T-cell (primary cell): ENCODE results near the gene TTC1. TPM values are rescaled to one million over a fixed set of nuclear protein-coding genes. Genes with fewer than 3 reads are reported as not detected.
"Not testable (repeated sequence)": the region's sequence is repeated elsewhere in the genome, so short reads cannot be mapped to it uniquely, and the experiment has no call there.

Experiments
- ATAC-seq, 4 experiments: fragments of 200-7000 bp in 3 of 4; fragments of 150-1000 bp in 1 of 4; cut with Tn5 transposase; replicated peaks in 1 of 4; 1 replicate in 3 of 4; 2 replicates in 1 of 4; pipeline ENCODE4 v1.10.0; 2021; ENCODE audit warnings: moderate library complexity in 3 of 4, mild to moderate bottlenecking in 2 of 4, moderate number of reproducible peaks in 1 of 4
- CTCF ChIA-PET, 2 donors: fragments of 300-600 bp; sonication (Branson Sonifier 250); formaldehyde crosslinking; loops; one replicate each; lab custom pipeline; 2022; ENCODE audit warnings: antibody characterized with exemption in 2 of 2; lab: Charles Lee
- POLR2A ChIA-PET, 2 donors: fragments of 300-600 bp; sonication (Branson Sonifier 250); formaldehyde crosslinking; loops; one replicate each; lab custom pipeline; 2022; ENCODE audit warnings: antibody characterized with exemption in 2 of 2; lab: Charles Lee
- DNase-seq, 35 experiments: peaks; one replicate each; pipeline versions ENCODE4 v3.0.0 to v3.0.0-alpha.2; 2013 to 2023
- H3K27ac ChIP-seq: one replicate; pipeline ENCODE4 v1.5.1; 2013; ENCODE audit warnings: low read length
- H3K27me3 ChIP-seq, 2 experiments: replicated peaks in 1 of 2; 1 replicate in 1 of 2; 2 replicates in 1 of 2; pipeline versions ENCODE4 v1.6.1 to v1.7.0; 2013; ENCODE audit warnings: low read length in 1 of 2, mixed read lengths in 1 of 2; ENCODE audit not compliant: control insufficient read depth in 2 of 2, insufficient read depth in 2 of 2; ENCODE audit errors: extremely low read depth in 1 of 2
- H3K36me3 ChIP-seq, 2 donors: 1 replicate in 1 of 2; 2 replicates in 1 of 2; pipeline versions ENCODE4 v1.6.1 to v1.7.0; 2013; ENCODE audit warnings: low read length in 1 of 2; ENCODE audit not compliant: control insufficient read depth in 2 of 2, insufficient read depth in 1 of 2; ENCODE audit errors: extremely low read depth in 1 of 2
- H3K4me1 ChIP-seq, 2 experiments: 1 replicate in 1 of 2; 2 replicates in 1 of 2; pipeline versions ENCODE4 v1.6.1 to v1.7.0; 2013; ENCODE audit warnings: low read length in 2 of 2, mixed read lengths in 1 of 2; ENCODE audit not compliant: insufficient read depth in 2 of 2, control insufficient read depth in 1 of 2; ENCODE audit errors: extremely low read depth in 1 of 2
- H3K4me3 ChIP-seq, 2 donors: 1 replicate in 1 of 2; 2 replicates in 1 of 2; pipeline versions ENCODE4 v1.5.1 to v1.7.0; 2013; ENCODE audit warnings: mild to moderate bottlenecking in 2 of 2, low read length in 1 of 2, moderate library complexity in 1 of 2; ENCODE audit not compliant: control insufficient read depth in 1 of 2; ENCODE audit errors: extremely low read depth in 1 of 2
- H3K9me3 ChIP-seq: 2 replicates; pipeline ENCODE4 v1.7.0; 2013
- H3K27ac Mint-ChIP-seq, 2 donors: one replicate each; pipeline ENCODE4 v1.8.0; 2020 to 2021; ENCODE audit warnings: mild to moderate bottlenecking in 2 of 2, mixed read lengths in 2 of 2
- H3K27me3 Mint-ChIP-seq, 2 donors: one replicate each; pipeline ENCODE4 v1.8.0; 2021 to 2022; ENCODE audit warnings: mixed read lengths in 2 of 2
- H3K36me3 Mint-ChIP-seq: one replicate; pipeline ENCODE4 v1.8.0; 2021; ENCODE audit warnings: mixed read lengths
- H3K4me1 Mint-ChIP-seq, 3 donors: one replicate each; pipeline ENCODE4 v1.8.0; 2020 to 2022; ENCODE audit warnings: mixed read lengths in 3 of 3, mild to moderate bottlenecking in 1 of 3
- H3K4me3 Mint-ChIP-seq, 3 donors: one replicate each; pipeline ENCODE4 v1.8.0; 2020 to 2022; ENCODE audit warnings: mild to moderate bottlenecking in 3 of 3, mixed read lengths in 3 of 3, moderate library complexity in 3 of 3
- H3K9me3 Mint-ChIP-seq, 3 donors: one replicate each; pipeline ENCODE4 v1.8.0; 2020 to 2022; ENCODE audit warnings: mixed read lengths in 3 of 3
- WGBS: methylation state at CpG from one replicate; pipeline ENCODE4 v1.1.5; 2013; ENCODE audit warnings: missing lambda C conversion rate; ENCODE audit not compliant: insufficient coverage; 5-methylcytosine and 5-hydroxymethylcytosine counted together
- total RNA-seq, 35 experiments: library from RNA in 6 of 35; stranded (reverse) in 6 of 35; fragments of 120-200 nt in 1 of 35; gene quantifications; one replicate each; pipeline versions ENCODE4 v1.2.1 to v1.2.4 and lab custom pipeline; 2013 to 2026

Gene TTC1
- total RNA-seq, 5 donors from 2014 or later (not counting 1 experiment from before 2014, with no cell fraction given): 25.4 to 43.6 (median 37.3) TPM

DNA sequence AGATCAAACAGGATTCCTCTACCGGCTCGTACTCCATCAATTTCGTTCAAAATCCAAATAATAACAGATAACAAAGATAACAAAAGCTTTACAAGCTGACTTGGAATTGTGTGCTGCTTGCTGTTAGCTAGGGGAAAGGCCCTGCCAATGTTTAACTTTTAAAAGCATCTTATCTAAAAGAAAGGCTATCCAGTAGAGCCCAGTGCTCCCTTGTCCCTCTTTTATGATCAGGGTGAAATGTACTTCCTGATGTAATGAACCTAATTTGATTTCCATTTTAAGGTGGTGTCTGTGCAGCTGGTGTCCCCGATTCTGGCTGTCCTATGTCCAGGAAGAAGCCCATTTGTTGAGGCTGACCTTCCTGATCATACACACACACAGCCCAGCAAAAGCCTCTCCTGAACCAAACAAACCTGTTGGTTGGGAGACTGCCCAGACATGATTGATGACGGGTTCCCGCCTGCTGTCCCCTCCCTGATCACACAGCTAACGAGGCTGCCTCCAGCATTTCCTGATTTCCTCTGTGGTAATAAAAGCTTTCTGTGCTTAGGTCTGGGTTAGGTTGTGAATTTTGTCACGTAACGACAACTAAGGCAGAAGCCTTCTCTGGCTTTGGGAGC lies 56.2 kb downstream of the TTC1 start:
- no peaks in the 10 kb centered on the region for H3K4me1 Mint-ChIP-seq
- WGBS: 100% methylated on average over 1 of the region's 9 CpGs
- H3K27ac ChIP-seq: no peak overlapping the region
- H3K9me3 ChIP-seq: no peaks in the 10 kb centered on the region
- H3K27me3 Mint-ChIP-seq: no peaks in the 10 kb centered on the region
- ATAC-seq (no peak), DNase-seq (no peak)
- H3K27ac Mint-ChIP-seq: peak overlapping the region in 1 of 2 donors; percentile 24
- no peaks in the 10 kb centered on the region for H3K27me3 ChIP-seq
- H3K36me3 Mint-ChIP-seq: peaks cover 30% of the 10 kb centered on the region
- ChIA-PET POLR2A (interaction anchor here in 1 of 2 donors (0.5 kb wide), 1 partner anchor 356 kb away, joined by 3 read pairs; the partner anchor contains the start of gene PTTG1), CTCF (interaction anchor here in 1 of 2 donors (0.7 kb wide), 1 partner anchor 68 kb away, joined by 3 read pairs; no protein-coding TSS in a partner anchor)
- H3K4me1 ChIP-seq: no peaks in the 10 kb centered on the region
- H3K4me3 Mint-ChIP-seq: no peak overlapping the region
- peaks cover 13 to 49% of the 10 kb centered on the region in 2 donors for H3K36me3 ChIP-seq
- no peak overlapping the region for H3K4me3 ChIP-seq
- no peaks in the 10 kb centered on the region for H3K9me3 Mint-ChIP-seq

DNA sequence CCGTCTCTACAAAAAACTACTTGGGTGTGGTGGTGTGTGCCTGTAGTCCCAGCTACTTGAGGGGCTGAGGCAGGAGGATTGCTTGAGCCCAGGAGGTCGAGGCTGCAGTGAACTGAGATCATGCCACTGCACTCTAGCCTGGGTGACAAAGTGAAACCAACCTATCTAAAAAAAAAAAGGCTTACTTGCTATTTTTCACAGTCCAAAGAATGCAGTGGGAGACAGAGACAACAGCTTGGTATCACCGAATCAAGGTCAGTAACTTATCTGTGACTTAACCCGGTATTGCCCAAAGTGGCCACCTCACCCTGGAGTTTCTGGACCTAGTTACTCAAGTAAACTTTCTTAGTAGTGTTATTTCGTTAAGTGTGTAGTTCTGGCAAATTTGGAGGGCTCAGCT lies 60.2 kb downstream of the TTC1 start:
- 100% methylated on average over 1 of the region's 5 CpGs for WGBS
- not testable (repeated sequence) for H3K27me3 Mint-ChIP-seq

DNA sequence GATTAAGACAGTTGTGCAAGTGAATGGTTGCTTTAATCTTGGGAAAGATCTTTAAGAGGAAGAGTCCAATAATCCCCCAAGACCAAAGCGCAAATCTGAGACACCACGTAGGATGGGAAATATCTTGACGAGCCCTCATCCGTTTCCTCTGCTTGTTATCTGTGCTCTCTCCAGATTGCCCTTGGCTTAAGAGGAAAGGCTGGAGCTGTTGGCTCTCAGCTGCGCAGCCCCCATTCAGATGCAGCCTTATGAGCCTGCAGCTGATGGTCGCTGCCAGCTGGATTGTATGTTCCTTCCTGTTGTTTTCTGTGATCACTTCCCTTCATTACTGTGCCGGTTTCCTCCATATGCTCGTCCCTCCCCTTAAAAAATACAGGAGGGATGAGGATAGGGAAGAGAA lies 62.6 kb downstream of the TTC1 start:
- peaks cover 8% of the 10 kb centered on the region for H3K36me3 Mint-ChIP-seq
- Histone ChIP-seq H3K27me3 (no peaks in the 10 kb centered on the region), H3K27ac (no peak overlapping the region), H3K36me3 (peaks cover 0 to 7% of the 10 kb centered on the region in 2 donors), H3K4me1 (no peaks in the 10 kb centered on the region), H3K4me3 (no peak overlapping the region), H3K9me3 (no peaks in the 10 kb centered on the region)
- H3K9me3 Mint-ChIP-seq: no peaks in the 10 kb centered on the region
- peak overlapping the region in 1 of 2 donors; percentile 41 for H3K27ac Mint-ChIP-seq
- H3K4me3 Mint-ChIP-seq: no peak overlapping the region
- CTCF ChIA-PET: interaction anchor here in 1 of 2 donors (0.6 to 0.8 kb wide), 2 partner anchors 10 to 325 kb away, joined by 3 read pairs; no protein-coding TSS in a partner anchor
- WGBS: 83% methylated on average over 5 of the region's 8 CpGs
- POLR2A ChIA-PET: no interaction called here
- H3K27me3 Mint-ChIP-seq: no peaks in the 10 kb centered on the region
- H3K4me1 Mint-ChIP-seq: peaks cover 4 to 8% (median 5%) of the 10 kb centered on the region in 3 donors
- ATAC-seq (no peak), DNase-seq (no peak)

More for the DNA sequence above, 60.2 kb downstream of the TTC1 start:
- H3K27me3 ChIP-seq, H3K9me3 ChIP-seq, H3K4me1 Mint-ChIP-seq, H3K4me3 Mint-ChIP-seq, H3K27ac Mint-ChIP-seq, H3K27ac ChIP-seq, H3K9me3 Mint-ChIP-seq, CTCF ChIA-PET, H3K4me3 ChIP-seq, DNase-seq, POLR2A ChIA-PET, H3K4me1 ChIP-seq, ATAC-seq: not testable (repeated sequence)
- H3K36me3 ChIP-seq: peaks cover 6 to 24% of the 10 kb centered on the region in 2 donors
- H3K36me3 Mint-ChIP-seq: peaks cover 16% of the 10 kb centered on the region

DNA sequence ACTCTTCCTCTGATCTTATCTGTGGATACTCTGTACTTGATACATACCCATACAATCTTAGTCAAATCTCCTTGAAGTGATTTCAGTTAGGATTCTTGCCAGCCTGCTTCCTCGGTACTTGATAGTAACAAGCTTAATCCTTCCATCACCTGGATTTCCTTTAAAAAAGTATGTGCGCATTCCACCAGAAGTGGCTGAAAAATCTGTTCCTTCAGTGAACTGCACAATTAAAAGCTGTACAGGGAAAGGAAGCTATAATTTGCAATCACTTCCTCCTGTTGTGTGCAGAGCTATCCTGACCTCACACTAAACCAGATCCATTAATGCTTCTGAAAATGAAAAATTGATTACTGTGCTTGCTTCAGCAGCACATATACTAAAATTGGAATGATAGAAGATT lies 63.0 kb downstream of the TTC1 start:
- no peak for DNase-seq
- Histone ChIP-seq H3K4me3 (no peak overlapping the region), H3K27ac (no peak overlapping the region), H3K27me3 (no peaks in the 10 kb centered on the region), H3K4me1 (no peaks in the 10 kb centered on the region), H3K9me3 (no peaks in the 10 kb centered on the region), H3K36me3 (peaks cover 0 to 3% of the 10 kb centered on the region in 2 donors)
- Mint-ChIP-seq H3K4me1 (peaks cover 4 to 8% (median 5%) of the 10 kb centered on the region in 3 donors), H3K9me3 (no peaks in the 10 kb centered on the region), H3K4me3 (no peak overlapping the region), H3K36me3 (peaks cover 8% of the 10 kb centered on the region), H3K27me3 (no peaks in the 10 kb centered on the region), H3K27ac (peak overlapping the region in 1 of 2 donors; percentile 41)
- no CpG with 5 or more reads among the region's 2 CpGs for WGBS
- ChIA-PET CTCF (interaction anchor here in 1 of 2 donors (0.6 to 0.8 kb wide), 2 partner anchors 9 to 324 kb away, joined by 3 read pairs; no protein-coding TSS in a partner anchor), POLR2A (no interaction called here)
- ATAC-seq: no peak

DNA sequence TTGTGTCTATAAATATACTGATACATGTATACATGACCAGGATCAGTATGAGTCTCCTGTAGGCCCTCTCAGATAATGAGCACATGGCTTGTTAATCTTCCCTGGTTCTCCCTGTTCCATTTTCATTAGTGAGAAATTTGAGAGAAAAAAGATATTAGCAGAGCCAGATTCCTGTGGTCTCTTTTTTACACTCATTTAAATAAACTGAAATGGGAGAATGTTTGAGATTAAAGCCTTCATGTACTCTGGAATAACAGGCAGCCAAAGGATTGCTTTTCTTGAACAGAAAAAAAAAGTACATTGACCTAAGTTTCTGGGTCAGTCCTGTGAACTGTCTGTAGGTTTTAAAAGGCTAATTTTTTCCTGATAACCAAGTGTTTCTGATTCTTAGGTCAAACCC lies 66.1 kb downstream of the TTC1 start:
- Histone ChIP-seq H3K4me3 (no peak overlapping the region), H3K4me1 (no peaks in the 10 kb centered on the region), H3K36me3 (peaks cover 0 to 11% of the 10 kb centered on the region in 2 donors), H3K27ac (no peak overlapping the region), H3K27me3 (no peaks in the 10 kb centered on the region), H3K9me3 (no peaks in the 10 kb centered on the region)
- ChIA-PET POLR2A (interaction anchor here (0.5 to 0.7 kb wide), 2 partner anchors 21 to 1257 kb away, joined by 4 to 8 read pairs; no protein-coding TSS in a partner anchor), CTCF (interaction anchor here in 1 of 2 donors (0.6 kb wide), 1 partner anchor 253 kb away, joined by 4 read pairs; no protein-coding TSS in a partner anchor)
- Mint-ChIP-seq H3K36me3 (peaks cover 25% of the 10 kb centered on the region), H3K9me3 (no peaks in the 10 kb centered on the region), H3K4me3 (no peak overlapping the region), H3K27me3 (no peaks in the 10 kb centered on the region), H3K4me1 (peaks cover 4 to 8% (median 5%) of the 10 kb centered on the region in 3 donors), H3K27ac (no peak overlapping the region)
- ATAC-seq: no peak
- DNase-seq: no peak

DNA sequence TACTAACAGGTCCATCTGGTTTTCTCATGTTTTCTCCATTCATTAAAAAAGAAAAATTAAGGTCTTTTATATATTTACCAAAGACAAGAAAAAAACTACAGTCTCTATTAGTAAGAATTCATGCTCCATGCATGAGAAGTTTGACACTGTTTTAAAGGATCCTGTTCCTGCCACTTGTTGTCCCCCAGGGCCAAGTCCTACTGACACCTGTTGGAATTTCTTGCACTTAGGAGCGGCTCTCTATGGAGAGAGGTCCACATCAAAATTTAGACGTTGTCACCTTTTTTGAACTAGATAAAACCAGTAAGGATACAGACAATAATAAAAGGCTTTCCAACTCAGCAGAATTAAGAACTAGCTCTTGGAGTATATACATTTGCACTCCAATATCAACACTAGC lies 68.1 kb downstream of the TTC1 start:
- Histone ChIP-seq H3K4me3 (no peak overlapping the region), H3K9me3 (no peaks in the 10 kb centered on the region), H3K27me3 (no peaks in the 10 kb centered on the region), H3K27ac (no peak overlapping the region), H3K4me1 (no peaks in the 10 kb centered on the region), H3K36me3 (peaks cover 0 to 11% of the 10 kb centered on the region in 2 donors)
- ATAC-seq (no peak), DNase-seq (no peak)
- peaks cover under 1 to 3% (median 1%) of the 10 kb centered on the region in 3 donors for H3K4me1 Mint-ChIP-seq
- no CpG with 5 or more reads among the region's 2 CpGs for WGBS
- CTCF ChIA-PET: no interaction called here
- no peak overlapping the region for H3K27ac Mint-ChIP-seq
- peaks cover 25% of the 10 kb centered on the region for H3K36me3 Mint-ChIP-seq
- POLR2A ChIA-PET: no interaction called here
- no peaks in the 10 kb centered on the region for H3K9me3 Mint-ChIP-seq
- no peak overlapping the region for H3K4me3 Mint-ChIP-seq
- no peaks in the 10 kb centered on the region for H3K27me3 Mint-ChIP-seq
